ENCODE data around the gene PRAME.
"Not testable (repeated sequence)": the region's sequence is repeated elsewhere in the genome, so short reads cannot be mapped to it uniquely, and the experiment has no call there.

Gene PRAME

GRCh38 chr22:22553141-22553540 is 5.9 kb downstream of the PRAME start:
- in situ Hi-C loops (cut with HindIII; ENCODE audit: low sequenced_read_pairs), result no loop called here

DNA sequence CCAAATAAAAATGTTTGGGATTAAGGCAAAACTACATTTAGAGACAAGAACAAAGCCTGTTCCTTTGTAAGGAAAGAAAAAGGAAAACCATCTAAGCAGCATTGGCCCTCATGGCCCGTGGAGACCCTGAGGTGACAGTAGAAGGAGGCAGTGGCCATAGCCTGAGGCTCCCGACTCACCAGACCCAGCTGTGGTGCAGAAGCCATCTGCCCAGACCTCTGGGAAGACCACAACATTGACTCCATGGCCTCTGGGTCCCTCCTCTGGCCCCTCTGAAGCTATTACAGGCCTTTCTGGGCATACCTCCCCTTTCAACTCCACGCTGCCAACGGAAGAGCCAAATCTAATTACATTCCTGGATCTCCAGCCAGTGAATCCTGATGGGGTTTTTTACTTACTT is 6.4 kb downstream of the PRAME start:
- in situ Hi-C loops (cut with HindIII; ENCODE audit: low sequenced_read_pairs), result no loop called here

- in situ Hi-C loops (cut with HindIII; ENCODE audit: low sequenced_read_pairs), result no loop called here
These were observed 8.2 kb downstream of the PRAME start for GRCh38 chr22:22550789-22551434.

- in situ Hi-C loops (cut with HindIII; ENCODE audit: low sequenced_read_pairs), result no loop called here
These were observed 10.2 kb downstream of the PRAME start for GRCh38 chr22:22548910-22549309.

DNA sequence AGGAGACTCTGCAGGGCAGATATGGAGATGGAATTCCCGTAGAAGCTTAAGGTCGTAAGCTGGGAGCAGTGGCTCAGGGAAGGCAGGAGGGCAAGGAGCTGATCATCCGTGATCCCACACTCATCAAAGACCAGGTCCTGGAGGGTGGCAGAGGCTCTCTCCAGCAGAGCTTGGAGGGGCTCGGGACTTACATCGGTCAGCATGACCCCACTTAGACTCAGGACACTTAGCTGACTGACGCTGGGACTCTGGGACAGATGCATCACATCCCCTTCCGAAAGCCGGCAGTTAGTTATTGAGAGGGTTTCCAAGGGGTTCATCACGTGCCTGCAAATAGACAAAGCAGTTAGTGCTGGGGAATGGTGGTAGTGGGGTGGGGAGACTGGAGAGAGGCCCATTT is 10.7 kb downstream of the PRAME start:
- in situ Hi-C loops (cut with HindIII; ENCODE audit: low sequenced_read_pairs), result no loop called here

GRCh38 chr22:22547692-22548300 is 11.3 kb downstream of the PRAME start:
- in situ Hi-C loops (cut with HindIII; ENCODE audit: low sequenced_read_pairs), result no loop called here

GRCh38 chr22:22547226-22547625 is 11.8 kb downstream of the PRAME start:
- in situ Hi-C loops (cut with HindIII; ENCODE audit: low sequenced_read_pairs), result no loop called here

- in situ Hi-C loops (cut with HindIII; ENCODE audit: low sequenced_read_pairs), result no loop called here
These were observed 12.6 kb downstream of the PRAME start for GRCh38 chr22:22546490-22546889.

- in situ Hi-C loops (cut with HindIII; ENCODE audit: low sequenced_read_pairs), result no loop called here
These were observed 14.0 kb downstream of the PRAME start for GRCh38 chr22:22545084-22545483.

GRCh38 chr22:22538226-22538989 is 20.7 kb downstream of the PRAME start:
- in situ Hi-C loops (cut with HindIII; ENCODE audit: low sequenced_read_pairs), result no loop called here

GRCh38 chr22:22536916-22537315 is 22.1 kb downstream of the PRAME start:
- in situ Hi-C loops (cut with HindIII; ENCODE audit: low sequenced_read_pairs), result no loop called here

- in situ Hi-C loops (cut with HindIII; ENCODE audit: low sequenced_read_pairs), result no loop called here
These were observed 22.6 kb downstream of the PRAME start for GRCh38 chr22:22536515-22536914.

- in situ Hi-C loops (cut with HindIII; ENCODE audit: low sequenced_read_pairs), result no loop called here
These were observed 23.4 kb downstream of the PRAME start for GRCh38 chr22:22535662-22536061.

DNA sequence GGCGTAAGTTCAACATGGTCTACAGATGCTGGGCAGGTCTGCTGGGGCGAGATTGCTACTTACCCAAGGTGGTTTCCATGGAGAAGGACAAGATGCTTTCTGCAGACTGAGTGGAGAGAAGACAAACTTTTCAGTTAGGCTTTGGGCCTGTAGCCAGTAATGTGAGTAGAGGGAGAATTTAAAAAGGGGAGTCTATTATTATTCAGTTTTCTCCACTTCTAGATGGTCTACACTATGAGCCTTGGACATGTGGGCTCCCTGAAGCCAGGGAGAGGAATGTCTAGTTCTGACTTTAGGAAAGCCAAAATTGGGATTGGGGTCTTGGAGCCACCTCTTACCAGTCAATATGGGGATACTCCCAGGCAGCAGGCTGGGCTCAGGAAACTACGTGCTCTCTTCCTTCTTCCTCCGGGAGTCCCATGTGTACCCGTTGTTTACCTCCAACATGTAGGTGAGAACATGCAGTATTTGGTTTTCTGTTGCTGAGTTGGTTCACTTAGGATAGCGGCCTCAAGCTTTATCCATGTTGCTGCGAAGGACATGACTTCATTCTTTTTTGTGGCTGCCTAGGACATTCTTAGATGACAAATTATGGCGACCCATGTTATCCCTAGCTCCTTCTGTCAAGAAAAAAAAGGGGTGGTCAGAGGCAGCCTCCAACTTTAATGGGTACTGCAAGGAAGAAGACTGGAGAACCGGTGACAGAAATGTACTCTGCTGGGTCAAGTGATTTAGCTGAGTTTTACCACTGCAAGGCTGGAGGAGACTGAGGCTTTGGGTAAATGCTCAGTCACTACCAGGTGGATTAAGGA is 24.3 kb downstream of the PRAME start:
- in situ Hi-C loops (cut with HindIII; ENCODE audit: low sequenced_read_pairs), result no loop called here

DNA sequence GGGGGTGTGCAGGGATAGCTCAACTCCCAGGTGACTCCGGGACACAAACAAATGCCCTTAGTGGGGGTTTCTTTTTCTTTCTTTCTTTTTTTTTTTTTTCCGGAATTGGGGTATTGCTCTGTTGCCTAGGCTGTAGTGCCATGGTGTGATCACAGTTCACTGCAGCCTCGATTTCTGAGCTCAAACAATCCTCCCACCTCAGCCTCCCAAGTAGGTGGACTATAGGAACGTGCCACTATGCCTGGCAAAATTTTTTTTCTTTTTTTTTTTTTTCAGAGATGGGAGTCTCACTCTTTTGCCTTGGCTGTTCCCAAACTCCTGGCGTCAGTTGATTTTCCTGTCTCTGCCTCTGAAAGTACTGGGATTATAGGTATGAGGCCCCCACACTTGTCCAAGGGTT is 25.2 kb downstream of the PRAME start:
- in situ Hi-C loops (cut with HindIII; ENCODE audit: low sequenced_read_pairs), result no loop called here

- in situ Hi-C loops (cut with HindIII; ENCODE audit: low sequenced_read_pairs), result no loop called here
These were observed 25.6 kb downstream of the PRAME start for GRCh38 chr22:22533417-22533816.

GRCh38 chr22:22532547-22533071 is 26.5 kb downstream of the PRAME start:
- in situ Hi-C loops (cut with HindIII; ENCODE audit: low sequenced_read_pairs), result not testable (repeated sequence)

DNA sequence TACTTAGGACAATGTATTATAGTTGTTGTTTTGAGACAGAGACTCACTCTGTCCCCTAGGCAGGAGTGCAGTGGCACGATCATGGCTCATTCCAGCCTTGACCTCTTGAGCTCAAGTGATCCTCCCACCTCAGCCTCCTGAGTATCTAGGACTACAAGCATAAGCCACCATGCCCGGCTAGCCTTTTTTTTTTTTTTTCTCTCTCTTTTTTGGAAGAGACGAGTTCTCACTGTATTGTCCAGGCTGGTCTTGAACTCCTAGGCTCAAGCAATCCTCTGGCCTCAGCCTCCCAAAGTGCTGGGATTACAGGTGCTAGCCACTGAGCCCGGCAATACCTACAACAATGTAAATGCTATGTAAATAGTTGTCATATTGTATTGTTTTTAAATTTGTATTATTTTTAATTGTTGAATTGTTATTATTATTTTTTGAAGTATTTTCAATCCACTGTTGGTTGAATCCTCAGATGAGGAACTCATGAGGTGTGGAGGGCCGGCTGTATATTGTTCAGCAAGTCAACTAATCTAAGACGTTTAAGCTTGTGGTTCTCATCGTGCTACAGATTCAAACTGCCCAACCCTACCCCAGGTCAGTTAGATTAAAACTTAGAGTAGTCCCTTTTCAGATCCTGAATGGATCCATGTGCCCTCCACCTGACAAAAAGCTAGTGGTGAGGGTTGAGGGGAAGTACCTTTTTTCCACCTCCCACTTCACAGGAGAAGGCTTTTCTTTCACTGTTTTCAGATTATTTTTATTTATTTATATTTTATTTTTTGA is 27.1 kb downstream of the PRAME start:
- in situ Hi-C loops (cut with HindIII; ENCODE audit: low sequenced_read_pairs), result no loop called here

DNA sequence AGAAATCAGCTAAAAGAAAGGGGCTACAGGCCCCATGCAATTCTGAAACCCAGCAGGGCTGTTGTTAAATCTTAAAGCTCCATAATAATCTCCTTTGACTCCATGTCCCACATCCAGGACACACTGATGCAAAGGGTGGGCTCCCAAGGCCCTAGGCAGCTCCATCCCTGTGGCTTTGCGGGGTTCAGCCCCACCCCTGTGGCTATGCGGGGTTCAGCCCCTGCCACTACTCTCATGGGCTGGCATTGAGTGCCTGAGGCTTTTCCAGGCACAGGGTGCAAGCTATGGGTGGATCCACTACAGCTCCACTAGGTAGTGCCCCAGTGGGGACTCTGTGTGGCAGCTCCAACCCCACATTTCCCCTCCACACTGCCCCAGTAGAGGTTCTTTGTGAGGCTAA is 30.3 kb downstream of the PRAME start:
- in situ Hi-C loops (cut with HindIII; ENCODE audit: low sequenced_read_pairs), result no loop called here

- in situ Hi-C loops (cut with HindIII; ENCODE audit: low sequenced_read_pairs), result no loop called here
These were observed 31.8 kb downstream of the PRAME start for GRCh38 chr22:22527312-22527711.

All from endothelial cell of hepatic sinusoid (primary cell).